Right lobe of liver (tissue), 6 donors: ENCODE results near the gene ADH1C. TPM values are rescaled to one million over a fixed set of nuclear protein-coding genes. Genes with fewer than 3 reads are reported as not detected.
"Not testable (repeated sequence)": the region's sequence is repeated elsewhere in the genome, so short reads cannot be mapped to it uniquely, and the experiment has no call there.

ENCODE experiments used
- ATAC-seq, 4 donors: fragments of 200-7000 bp; cut with Tn5 transposase; one replicate each; pipeline ENCODE4 v1.9.1; 2020; ENCODE audit warnings: mild to moderate bottlenecking in 4 of 4, moderate library complexity in 4 of 4
- DNase-seq, 3 donors: peaks; one replicate each; pipeline ENCODE4 v3.0.0-alpha.2; 2020
- H3K27ac ChIP-seq, 3 donors: fragments of 200-600 bp; one replicate each; pipeline ENCODE4 v1.8.0; 2022
- H3K27me3 ChIP-seq, 2 donors: fragments of 200-600 bp; one replicate each; pipeline ENCODE4 v1.8.0; 2022
- H3K36me3 ChIP-seq, 4 donors: fragments of 200-600 bp; sonication (generic) in 1 of 4; one replicate each; pipeline versions ENCODE4 v1.5.1 to v1.8.0; 2017 to 2022; ENCODE audit warnings: control low read depth in 1 of 4
- H3K4me1 ChIP-seq, 4 donors: fragments of 200-600 bp; sonication (generic) in 1 of 4; one replicate each; pipeline versions ENCODE4 v1.5.1 to v1.8.0; 2017 to 2022; ENCODE audit warnings: control low read depth in 1 of 4
- H3K4me3 ChIP-seq, 3 donors: fragments of 200-600 bp; one replicate each; pipeline ENCODE4 v1.8.0; 2022
- H3K9me3 ChIP-seq, 4 donors: fragments of 200-600 bp; sonication (generic) in 1 of 4; one replicate each; pipeline versions ENCODE4 v1.5.1 to v1.8.0; 2017 to 2022; ENCODE audit warnings: control low read depth in 1 of 4
- POLR2A ChIP-seq: fragments of 450-650 bp; IDR thresholded peaks from one replicate; pipeline ENCODE4 v1.6.1; 2017; ENCODE audit warnings: antibody characterized with exemption, mild to moderate bottlenecking
- WGBS: methylation state at CpG from one replicate; pipeline ENCODE4 v1.1.6; 2018; ENCODE audit warnings: low coverage, low lambda C conversion rate; ENCODE audit not compliant: insufficient coverage; ENCODE audit errors: missing lambda C conversion rate; 5-methylcytosine and 5-hydroxymethylcytosine counted together
- intact Hi-C, 2 donors: fragments of 100-400 bp; cut with DNase I; formaldehyde crosslinking; loops; one replicate each; pipeline versions ENCODE4 v1.11.2 to v1.14.1; 2022
- total RNA-seq, 6 experiments: library from RNA; depleted of rRNA in 2 of 6; stranded (reverse); fragments of >200 nt in 2 of 6; fragmentation: NEBNext Ultra II Directional in 3 of 6; extraction: Animal tissue kit (Norgen Biotek cat#: 25700) in 3 of 6; gene quantifications; one replicate each; pipeline versions ENCODE4 v1.1.0 to v1.2.4, GENCODE V29; 2016 to 2023
- TF ChIP-seq, protein P1 (sequence below), 4 donors: fragments of 200-600 bp in 3 of 4; fragments of 450-650 bp in 1 of 4; IDR thresholded peaks; one replicate each; pipeline versions ENCODE4 v1.5.1 to v1.8.0; 2016 to 2022; ENCODE audit warnings: antibody characterized with exemption in 4 of 4, mild to moderate bottlenecking in 2 of 4
- donor health status: DM: no; HTN: yes; CAD: no.
- donor health status: DM: no; HTN: no; CAD: no.
- donor health status: DM: no; HTN: no; CAD: no.
- donor health status: DM: no; HTN: yes; CAD: no.
- donor health status: DM: no; HTN: yes; CAD: no.

Gene ADH1C
- total RNA-seq, 6 experiments from 2014 or later: 187 to 684 (median 490) TPM

DNA sequence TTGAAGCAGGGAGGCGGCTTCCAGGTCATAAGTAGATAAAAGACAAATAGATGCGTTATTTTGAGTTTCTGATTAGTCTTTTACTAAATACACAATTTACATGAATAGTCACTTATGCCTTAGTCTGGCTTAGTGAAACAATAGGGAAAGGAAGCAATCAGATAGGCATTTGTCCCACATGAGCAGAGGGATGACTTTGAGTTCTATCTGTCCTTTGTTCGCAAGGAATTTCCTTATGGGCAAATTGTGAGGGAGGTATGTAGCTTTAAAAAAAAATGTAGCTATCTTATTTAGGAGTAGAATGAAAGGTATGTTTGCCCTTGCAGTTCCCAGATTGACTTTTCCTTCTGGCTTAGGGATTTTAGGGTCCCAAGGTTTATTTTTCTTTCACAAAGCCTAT lies 26.3 kb upstream of the ADH1C start:
- H3K9me3 ChIP-seq: peaks cover 0 to 2% (median 0%) of the 10 kb centered on the region in 4 donors
- H3K27me3 ChIP-seq: no peaks in the 10 kb centered on the region
- peaks cover 0 to 30% (median 9%) of the 10 kb centered on the region in 4 donors for H3K4me1 ChIP-seq
- peak overlapping the region in 1 of 3 donors; percentile 87 for H3K27ac ChIP-seq
- DNase-seq: no peak
- intact Hi-C loops: no loop called here
- ATAC-seq: no peak
- H3K4me3 ChIP-seq: no peak overlapping the region
- TF ChIP-seq, protein P1, sequence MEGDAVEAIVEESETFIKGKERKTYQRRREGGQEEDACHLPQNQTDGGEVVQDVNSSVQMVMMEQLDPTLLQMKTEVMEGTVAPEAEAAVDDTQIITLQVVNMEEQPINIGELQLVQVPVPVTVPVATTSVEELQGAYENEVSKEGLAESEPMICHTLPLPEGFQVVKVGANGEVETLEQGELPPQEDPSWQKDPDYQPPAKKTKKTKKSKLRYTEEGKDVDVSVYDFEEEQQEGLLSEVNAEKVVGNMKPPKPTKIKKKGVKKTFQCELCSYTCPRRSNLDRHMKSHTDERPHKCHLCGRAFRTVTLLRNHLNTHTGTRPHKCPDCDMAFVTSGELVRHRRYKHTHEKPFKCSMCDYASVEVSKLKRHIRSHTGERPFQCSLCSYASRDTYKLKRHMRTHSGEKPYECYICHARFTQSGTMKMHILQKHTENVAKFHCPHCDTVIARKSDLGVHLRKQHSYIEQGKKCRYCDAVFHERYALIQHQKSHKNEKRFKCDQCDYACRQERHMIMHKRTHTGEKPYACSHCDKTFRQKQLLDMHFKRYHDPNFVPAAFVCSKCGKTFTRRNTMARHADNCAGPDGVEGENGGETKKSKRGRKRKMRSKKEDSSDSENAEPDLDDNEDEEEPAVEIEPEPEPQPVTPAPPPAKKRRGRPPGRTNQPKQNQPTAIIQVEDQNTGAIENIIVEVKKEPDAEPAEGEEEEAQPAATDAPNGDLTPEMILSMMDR (IDR thresholded peaks at IDR 0.05): no peak
- no peak for TF ChIP-seq POLR2A
- 93% methylated on average over 3 of the region's 3 CpGs for WGBS
- no peaks in the 10 kb centered on the region for H3K36me3 ChIP-seq

DNA sequence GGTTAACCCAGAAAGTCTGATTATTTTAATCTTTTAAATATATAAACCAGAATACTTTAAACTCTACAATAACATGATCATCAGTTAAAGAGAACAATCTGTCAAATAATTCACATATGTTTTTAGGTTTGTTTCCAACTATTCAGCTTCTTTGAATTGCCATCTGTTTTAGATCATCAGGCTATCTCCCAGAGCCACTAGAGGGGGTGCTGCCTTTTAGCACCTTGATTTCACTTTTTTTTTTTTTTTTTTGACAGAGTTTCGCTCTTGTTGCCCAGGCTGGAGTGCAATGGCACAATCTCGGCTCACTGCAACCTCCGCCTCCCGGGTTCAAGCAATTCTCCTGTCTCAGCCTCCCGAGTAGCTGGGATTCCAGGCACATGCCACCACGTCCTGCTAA lies 24.8 kb upstream of the ADH1C start:
- TF ChIP-seq, protein P1 (IDR thresholded peaks at IDR 0.05): peak; percentile 30 to 61 (median 52)
- DNase-seq, H3K4me3 ChIP-seq, H3K9me3 ChIP-seq, intact Hi-C loops, H3K27me3 ChIP-seq, H3K36me3 ChIP-seq: not testable (repeated sequence)
- ATAC-seq: peak; percentile 79 to 90 (median 84)
- H3K4me1 ChIP-seq: peaks cover 0 to 17% (median 3%) of the 10 kb centered on the region in 4 donors
- WGBS: 37% methylated on average over 6 of the region's 6 CpGs
- peak overlapping the region in 1 of 3 donors; percentile 44 for H3K27ac ChIP-seq

DNA sequence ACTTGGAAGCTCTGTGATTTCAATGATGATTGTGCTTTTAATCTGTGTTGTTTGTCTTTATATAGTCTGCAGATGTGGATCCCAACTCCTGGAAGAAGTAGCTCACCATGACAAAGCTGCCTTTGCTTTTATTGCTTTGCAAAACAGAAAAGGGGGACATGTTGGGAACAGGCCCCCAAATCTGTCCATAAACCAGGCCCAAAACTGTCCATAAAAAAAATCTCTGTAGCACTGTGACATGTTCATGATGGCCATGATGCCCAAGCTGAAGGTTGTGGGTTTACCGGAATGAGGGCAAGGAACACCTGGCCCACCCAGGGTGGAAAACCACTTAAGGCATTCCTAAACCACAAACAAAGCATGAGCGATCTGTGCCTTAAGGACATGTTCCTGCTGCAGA lies 19.9 kb upstream of the ADH1C start:
- DNase-seq, H3K27ac ChIP-seq, H3K27me3 ChIP-seq, H3K9me3 ChIP-seq, H3K36me3 ChIP-seq, ATAC-seq, H3K4me3 ChIP-seq, H3K4me1 ChIP-seq, intact Hi-C loops: not testable (repeated sequence)
- WGBS: 80% methylated on average over 1 of the region's 2 CpGs

DNA sequence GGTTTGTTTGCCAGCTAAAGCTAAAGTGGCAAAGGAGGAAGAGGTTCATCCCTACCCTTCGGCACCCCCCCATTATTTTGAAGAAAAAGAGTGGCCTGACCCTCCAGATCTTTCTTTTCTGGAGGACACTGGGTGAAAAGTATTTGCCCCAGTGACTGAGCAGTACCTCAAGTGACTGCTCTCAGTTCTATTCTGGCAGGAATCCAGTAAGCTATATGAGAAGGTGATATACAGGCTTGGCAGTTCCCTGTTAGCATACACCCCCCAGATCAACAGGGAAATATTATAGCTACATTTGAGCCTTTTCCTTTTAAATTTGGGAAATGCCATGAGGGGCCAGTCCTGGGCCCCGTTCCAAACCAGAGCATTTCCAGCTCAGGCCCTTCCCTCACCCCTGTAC lies 15.3 kb upstream of the ADH1C start:
- H3K27ac ChIP-seq, H3K36me3 ChIP-seq, H3K27me3 ChIP-seq, H3K9me3 ChIP-seq, H3K4me3 ChIP-seq, DNase-seq, ATAC-seq, H3K4me1 ChIP-seq, intact Hi-C loops: not testable (repeated sequence)
- WGBS: 80% methylated on average over 1 of the region's 2 CpGs

DNA sequence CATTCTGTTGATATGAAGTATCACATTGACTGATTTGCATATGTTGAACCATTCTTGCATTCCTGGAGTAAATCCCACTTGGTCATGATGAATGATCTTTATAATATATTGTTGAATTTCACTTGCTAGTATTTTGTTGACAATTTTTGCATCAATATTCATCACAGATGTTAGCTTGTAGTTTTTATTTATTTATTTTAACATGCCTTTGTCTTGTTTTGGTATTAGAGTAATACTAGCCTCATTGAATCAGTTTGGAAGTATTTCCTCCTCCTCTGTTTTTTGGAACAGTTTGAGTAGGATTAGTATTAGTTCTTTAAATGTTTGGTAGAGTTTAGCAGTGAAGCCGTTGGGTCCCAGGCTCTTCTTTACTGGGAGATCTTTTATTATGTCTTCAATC lies 13.9 kb upstream of the ADH1C start:
- 91% methylated on average over 1 of the region's 1 CpG for WGBS
- H3K27me3 ChIP-seq: no peaks in the 10 kb centered on the region
- H3K36me3 ChIP-seq: no peaks in the 10 kb centered on the region
- TF ChIP-seq, protein P1 (IDR thresholded peaks at IDR 0.05): no peak
- TF ChIP-seq POLR2A: no peak
- H3K9me3 ChIP-seq: no peaks in the 10 kb centered on the region
- DNase-seq (no peak), ATAC-seq (no peak)
- intact Hi-C loops: no loop called here
- H3K27ac ChIP-seq: no peak overlapping the region
- no peak overlapping the region for H3K4me3 ChIP-seq
- no peaks in the 10 kb centered on the region for H3K4me1 ChIP-seq

DNA sequence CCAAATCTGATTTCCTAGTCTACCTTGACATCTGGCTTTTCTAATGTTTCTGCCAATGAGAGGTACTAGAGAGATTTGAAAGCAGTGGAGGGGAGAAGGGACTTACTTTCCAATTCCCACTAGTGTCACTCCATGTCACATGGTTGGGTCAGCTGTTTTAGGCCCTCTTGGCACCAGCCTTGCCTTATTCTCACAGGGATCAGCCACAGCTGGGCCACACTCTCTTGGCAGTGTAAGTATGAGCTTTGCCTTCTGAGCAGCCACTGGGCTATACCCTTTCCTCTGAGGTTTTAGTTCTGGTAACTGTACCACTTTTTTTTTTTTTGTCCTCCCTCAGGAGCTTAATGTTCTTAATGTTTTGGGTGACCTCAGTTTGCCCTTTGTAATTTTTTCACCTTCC lies 10.2 kb upstream of the ADH1C start:
- H3K4me3 ChIP-seq: no peak overlapping the region
- H3K27ac ChIP-seq: no peak overlapping the region
- H3K9me3 ChIP-seq: no peaks in the 10 kb centered on the region
- no peaks in the 10 kb centered on the region for H3K4me1 ChIP-seq
- intact Hi-C loops: no loop called here
- H3K36me3 ChIP-seq: no peaks in the 10 kb centered on the region
- ATAC-seq (peak in 1 of 4 donors; percentile 30), DNase-seq (no peak)
- TF ChIP-seq POLR2A: no peak
- TF ChIP-seq, protein P1 (IDR thresholded peaks at IDR 0.05): no peak
- H3K27me3 ChIP-seq: no peaks in the 10 kb centered on the region
